SK-N-DZ (cell line): ENCODE results near the gene FAM187B.

Source experiments
- DNase-seq: peaks from one replicate; pipeline ENCODE4 v3.0.0-alpha.2; 2015; ENCODE audit warnings: low spot score

FAM187B gene

DNA sequence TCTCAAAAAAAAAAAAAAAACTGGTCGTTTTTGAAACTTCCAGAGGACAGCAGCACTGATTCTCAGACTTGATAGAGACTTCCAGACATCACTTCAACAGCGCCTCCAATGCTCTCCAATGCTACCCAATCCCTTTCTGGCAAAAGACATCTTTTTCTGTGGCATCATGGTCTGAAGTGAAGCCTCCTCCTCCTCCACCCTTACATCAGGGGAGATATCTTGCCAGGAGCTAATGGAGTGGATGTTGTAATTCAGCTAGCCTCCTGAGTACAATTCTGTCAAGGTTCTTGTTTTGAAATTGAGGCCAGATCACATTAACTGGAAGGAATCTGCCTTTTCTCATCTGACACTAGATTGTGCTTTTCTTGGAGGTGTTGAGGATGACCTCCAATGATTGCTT lies 49.8 kb downstream of the FAM187B start:
- no peak for DNase-seq

DNA sequence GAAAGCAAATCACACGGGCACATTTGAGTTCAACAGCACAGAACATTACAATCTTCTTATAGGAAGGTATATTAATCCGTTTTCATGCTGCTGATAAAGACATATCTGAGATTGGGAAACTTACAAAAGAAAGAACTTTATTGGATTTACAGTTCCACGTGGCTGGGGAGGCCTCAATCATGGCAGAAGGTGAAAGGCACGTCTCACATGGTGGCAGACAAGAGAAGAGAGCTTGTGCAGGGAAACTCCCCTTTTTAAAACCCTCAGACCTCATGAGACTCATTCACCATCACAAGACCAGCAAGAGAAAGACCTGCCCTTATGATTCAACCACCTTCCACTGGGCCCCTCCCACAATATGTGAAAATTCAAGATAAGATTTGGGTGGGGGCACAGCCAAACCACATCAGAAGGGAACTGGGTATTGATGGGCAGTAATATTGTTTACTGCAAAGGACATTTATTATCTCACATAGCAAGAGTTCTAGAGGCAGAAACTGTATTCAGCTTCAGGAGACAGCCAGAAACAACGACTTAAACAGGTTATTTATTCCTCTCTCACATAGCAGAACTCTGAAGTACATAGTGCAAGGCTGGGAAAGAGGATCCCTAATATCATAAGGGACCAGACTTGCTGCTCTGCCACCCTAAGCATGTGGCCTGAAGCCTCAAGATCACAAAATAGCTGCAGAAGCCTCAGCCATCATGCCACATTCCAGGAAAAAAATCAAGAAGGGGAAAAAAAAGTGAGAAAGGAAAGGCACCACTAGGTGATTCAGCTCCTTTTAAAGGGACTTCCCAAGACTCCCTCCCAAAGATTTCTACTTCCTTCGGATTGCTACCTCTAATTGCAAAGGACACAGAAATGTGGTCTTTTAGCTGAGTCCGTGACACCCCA lies 50.9 kb downstream of the FAM187B start:
- DNase-seq = no peak

DNA sequence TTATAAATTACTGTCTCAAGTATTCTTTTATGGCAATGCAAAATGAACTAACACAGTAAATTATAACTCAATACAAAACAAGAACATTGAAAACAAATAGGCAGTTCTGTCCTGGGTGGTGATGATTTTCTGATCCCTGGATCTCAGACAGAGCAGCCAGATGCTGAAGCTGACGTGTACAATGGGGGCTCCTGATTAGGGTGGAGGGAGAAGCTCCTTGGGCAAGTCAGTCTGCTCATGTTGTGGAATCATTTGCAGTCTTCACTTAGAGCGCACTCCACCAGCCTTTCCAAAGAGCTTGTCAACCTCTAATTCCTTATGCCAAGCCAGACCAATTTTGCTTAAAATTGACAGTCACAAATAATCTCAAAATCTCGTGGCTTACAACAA lies 52.4 kb downstream of the FAM187B start:
- no peak for DNase-seq
